SU-DHL-6 (cell line): ENCODE results near the gene NR2F6.
A peak's percentile ranks its signal among the peaks of the same experiment; 100 is the strongest.

Experiments
- H2AFZ ChIP-seq: fragments of 200-600 bp; sonication (generic); 2 replicates; pipeline ENCODE4 v1.6.1; 2014; ENCODE audit warnings: low read depth, mild to moderate bottlenecking, moderate library complexity, mixed read lengths, antibody characterized with exemption, low read length; ENCODE audit not compliant: severe bottlenecking
- H3F3A ChIP-seq: fragments of 200-600 bp; shearing (Covaris generic); 2 replicates; pipeline ENCODE4 v1.6.0; 2016; ENCODE audit warnings: antibody characterized with exemption, mild to moderate bottlenecking; ENCODE audit not compliant: insufficient read depth
- H3K27ac ChIP-seq: fragments of 200-600 bp; sonication (generic); 2 replicates; pipeline ENCODE4 v1.5.1; 2016; ENCODE audit warnings: low read depth, mild to moderate bottlenecking, low read length, moderate library complexity, mixed read lengths
- H3K27me3 ChIP-seq: fragments of 200-600 bp; sonication (generic), shearing (Covaris generic); 2 replicates; pipeline ENCODE4 v1.6.0; 2014; ENCODE audit warnings: mild to moderate bottlenecking, low read length
- H3K36me3 ChIP-seq: fragments of 200-600 bp; sonication (generic); 2 replicates; pipeline ENCODE4 v1.6.1; 2014; ENCODE audit warnings: mild to moderate bottlenecking, low read length, mixed read lengths
- H3K4me2 ChIP-seq: fragments of 300-600, 200-600 bp; shearing (Covaris generic), sonication (generic); 2 replicates; pipeline ENCODE4 v1.6.0; 2014; ENCODE audit warnings: low read length, low read depth, mild to moderate bottlenecking; ENCODE audit not compliant: poor library complexity, severe bottlenecking
- H3K4me3 ChIP-seq: fragments of 200-600 bp; sonication (generic); 2 replicates; pipeline ENCODE4 v1.5.1; 2014; ENCODE audit warnings: antibody characterized with exemption, low read length, mild to moderate bottlenecking, mixed read lengths; ENCODE audit not compliant: insufficient read depth, poor library complexity, severe bottlenecking
- H3K79me2 ChIP-seq: fragments of 200-600 bp; sonication (generic); 2 replicates; pipeline ENCODE4 v1.6.1; 2014; ENCODE audit warnings: mild to moderate bottlenecking, low read length, moderate library complexity; ENCODE audit not compliant: insufficient read depth
- H3K9ac ChIP-seq: fragments of 200-600 bp; sonication (generic); 2 replicates; pipeline ENCODE4 v1.7.0; 2014; ENCODE audit warnings: mild to moderate bottlenecking, low read length
- H3K9me2 ChIP-seq: fragments of 200-600 bp; sonication (generic); replicated peaks from 2 replicates; pipeline ENCODE4 v1.6.1; 2014; ENCODE audit warnings: low read length; ENCODE audit not compliant: insufficient read depth
- H3K9me3 ChIP-seq: fragments of 200-600 bp; sonication (generic); 2 replicates; pipeline ENCODE4 v1.6.1; 2014; ENCODE audit warnings: low read length, mixed read lengths; ENCODE audit not compliant: insufficient read depth
- H4K20me1 ChIP-seq: fragments of 200-600 bp; sonication (generic); 2 replicates; pipeline ENCODE4 v1.6.1; 2014; ENCODE audit warnings: low read depth, mild to moderate bottlenecking, antibody characterized with exemption, low read length, moderate library complexity, mixed read lengths
- CTCF ChIP-seq: fragments of 200-600 bp; sonication (generic); IDR thresholded peaks from one replicate; pipeline ENCODE4 v1.5.1; 2017; ENCODE audit warnings: antibody characterized with exemption, mild to moderate bottlenecking, low read length, moderate library complexity; ENCODE audit not compliant: insufficient read depth, poor library complexity, severe bottlenecking
- EZH2phosphoT487 ChIP-seq: fragments of 200-600 bp; sonication (generic), shearing (Covaris generic); conservative IDR thresholded peaks from 2 replicates; pipeline ENCODE4 v1.6.1; 2018; ENCODE audit warnings: mild to moderate bottlenecking, antibody characterized with exemption, low read length, moderate library complexity, mixed read lengths

The NR2F6 gene

DNA sequence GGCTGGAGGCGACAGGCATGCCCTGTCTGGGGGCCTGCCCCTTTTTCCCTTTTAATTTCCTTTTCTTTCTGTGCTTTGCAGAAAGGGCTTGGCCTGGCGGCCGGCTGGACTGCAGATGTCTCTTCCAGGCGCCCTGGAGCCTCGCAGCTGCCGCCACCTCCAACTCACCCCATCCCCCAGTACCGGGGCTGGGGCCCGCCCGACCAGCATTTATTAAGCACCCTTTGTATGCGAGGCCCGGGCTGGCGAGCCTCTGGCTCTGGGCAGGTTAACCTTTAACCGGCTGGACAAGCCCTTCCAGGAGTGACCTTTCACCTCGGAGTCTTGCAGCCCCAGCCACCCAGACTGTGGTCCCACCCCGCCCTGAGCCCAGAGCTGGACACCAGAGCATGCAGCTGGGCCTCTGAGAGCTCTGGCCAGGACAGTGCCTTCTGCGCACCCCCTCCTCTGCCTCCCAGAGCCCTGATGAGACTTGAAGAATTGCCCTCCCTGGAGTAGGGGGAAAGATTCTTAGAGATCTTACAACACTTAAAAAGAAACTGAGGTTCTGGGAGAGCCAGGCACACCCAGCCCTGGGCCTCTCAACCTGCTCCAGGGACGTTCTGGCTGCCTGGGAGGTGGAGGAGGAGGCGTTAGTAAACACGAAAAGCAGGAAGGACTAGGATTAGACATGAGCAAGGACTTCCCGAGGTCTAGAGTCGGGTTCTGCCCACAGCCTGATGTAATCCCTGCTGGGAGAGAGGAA, 1.1 kb upstream of the NR2F6 start:
- Histone ChIP-seq H3K9me3 (no peaks in the 10 kb centered on the region), H3K4me3 (peak overlapping the region; percentile 64), H3K27me3 (no peaks in the 10 kb centered on the region), H3F3A (peaks cover 10% of the 10 kb centered on the region), H2AFZ (peak overlapping the region; percentile 72), H3K9me2 (no peaks in the 10 kb centered on the region), H4K20me1 (no peaks in the 10 kb centered on the region), H3K79me2 (peaks cover 3% of the 10 kb centered on the region; the same call in 1 of the 2 replicates), H3K27ac (peak overlapping the region; percentile 67), H3K9ac (peak overlapping the region; percentile 68), H3K36me3 (no peaks in the 10 kb centered on the region), H3K4me2 (peak overlapping the region; percentile 93)
- TF ChIP-seq CTCF = no peak
- no peak for TF ChIP-seq EZH2phosphoT487

GRCh38 chr19:17244618-17245534, 843 bp downstream of the NR2F6 start:
- H3K4me2 ChIP-seq = peak overlapping the region; percentile 41
- no peaks in the 10 kb centered on the region for H3K36me3 ChIP-seq
- no peaks in the 10 kb centered on the region for H3K9me2 ChIP-seq
- no peak overlapping the region for H2AFZ ChIP-seq
- H4K20me1 ChIP-seq = no peaks in the 10 kb centered on the region
- peak overlapping the region; percentile 26; the same call in 1 of the 2 replicates for H3K27ac ChIP-seq
- H3K9me3 ChIP-seq = no peaks in the 10 kb centered on the region
- TF ChIP-seq CTCF (no peak), EZH2phosphoT487 (no peak)
- H3K4me3 ChIP-seq = peak overlapping the region; percentile 57
- H3F3A ChIP-seq = peaks cover 10% of the 10 kb centered on the region
- H3K79me2 ChIP-seq = peaks cover 3% of the 10 kb centered on the region; the same call in 1 of the 2 replicates
- peak overlapping the region; percentile 59 for H3K9ac ChIP-seq
- H3K27me3 ChIP-seq = no peaks in the 10 kb centered on the region

DNA sequence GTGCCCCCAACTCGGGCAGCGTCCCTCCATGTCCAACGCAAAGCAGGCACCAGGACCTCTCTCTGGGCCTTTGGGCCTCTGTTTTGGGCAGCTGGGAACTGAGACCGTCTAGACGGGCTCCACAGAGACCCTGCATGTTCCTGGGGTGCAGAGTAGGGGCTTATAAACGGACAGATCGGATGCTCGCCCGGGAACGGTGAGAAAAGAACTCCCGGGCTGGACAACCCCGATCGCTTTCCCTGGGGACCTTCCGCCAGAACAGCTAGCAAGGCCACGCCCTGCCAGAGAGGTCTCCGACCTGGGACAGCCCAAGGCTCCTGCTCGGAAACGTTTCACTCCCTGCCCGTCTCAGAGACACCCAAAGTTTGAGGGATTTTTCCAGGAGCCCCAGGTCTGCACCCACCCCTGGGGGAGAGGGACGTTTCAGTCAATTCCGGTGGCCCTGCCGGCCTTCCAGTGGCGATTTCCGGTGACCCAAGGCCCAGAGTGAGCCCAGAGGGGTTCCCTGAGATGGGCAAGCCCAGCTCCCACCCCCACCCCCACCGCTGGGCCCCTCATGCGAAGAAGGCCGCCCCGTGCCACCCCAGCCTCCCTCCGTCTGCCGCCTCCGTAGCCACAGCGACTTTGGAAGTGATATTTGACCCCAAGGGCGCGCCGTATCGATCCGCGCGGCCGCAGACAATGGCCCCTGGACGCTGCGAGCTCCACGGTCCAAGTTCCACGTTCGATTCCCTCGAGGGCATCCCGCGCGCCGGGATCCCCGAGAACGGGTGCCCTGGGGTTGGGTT, 1.7 kb downstream of the NR2F6 start:
- peaks cover 3% of the 10 kb centered on the region; the same call in 1 of the 2 replicates for H3K79me2 ChIP-seq
- no peak overlapping the region for H3K27ac ChIP-seq
- peak overlapping the region; percentile 41 for H3K4me2 ChIP-seq
- no peaks in the 10 kb centered on the region for H3K36me3 ChIP-seq
- H3K9me2 ChIP-seq = no peaks in the 10 kb centered on the region
- H3K27me3 ChIP-seq = no peaks in the 10 kb centered on the region
- H3K9ac ChIP-seq = peak overlapping the region; percentile 59
- H3F3A ChIP-seq = peaks cover 9% of the 10 kb centered on the region
- no peak overlapping the region for H2AFZ ChIP-seq
- no peaks in the 10 kb centered on the region for H3K9me3 ChIP-seq
- no peaks in the 10 kb centered on the region for H4K20me1 ChIP-seq
- peak overlapping the region; percentile 57 for H3K4me3 ChIP-seq
- no peak for TF ChIP-seq EZH2phosphoT487
- TF ChIP-seq CTCF = no peak
